Heart left ventricle (tissue), 13 donors: Measurements from ENCODE around the gene FAN1.

Experiments used
- POLR2A ChIP-seq, 2 donors: fragments of 450-650 bp; IDR thresholded peaks; one replicate each; pipeline ENCODE4 v1.6.1; 2017; ENCODE audit warnings: antibody characterized with exemption in 2 of 2, mild to moderate bottlenecking in 2 of 2, moderate library complexity in 2 of 2
- TF ChIP-seq, protein P1 (sequence below), 12 donors: fragments of 200-600 bp; sonication (generic) in 4 of 12; IDR thresholded peaks; one replicate each; pipeline versions ENCODE4 v1.5.0 to v1.8.0; 2018 to 2022; ENCODE audit warnings: antibody characterized with exemption in 12 of 12, mild to moderate bottlenecking in 5 of 12
- donor health status: ischemic (EF 13 %, LVEDD 7.1; RV severe dilation, severe dysfunction).
- donor health status: DM: no; HTN: yes; CAD: no.
- donor health status: DM: no; HTN: no; CAD: no.
- donor health status: ischemic (EF 25% LVEDD 6.9; RV normal size, moderate dysfunction).
- donor health status: ischemic (EF 25% LVEDD 5.7; RV mildly dilated, moderate dysfunction).
- donor health status: ischemic (EF 35%, LVEDD 5.7; RV mildly dilated, moderate dysfunction).
- donor health status: nonischemic (EF 11% LVEDD 7.7; RV severe dilation, severe dysfunction).
- donor health status: DM: yes; HTN: yes; CAD: no.
- donor health status: PGD.
- donor health status: ischemic (EF 29% LVEDD 5.4; RV normal size, mild dysfunction).
- donor health status: nonischemic (EF 23%, LVEDD 6.1; RV moderate dilation, normal function).

DNA sequence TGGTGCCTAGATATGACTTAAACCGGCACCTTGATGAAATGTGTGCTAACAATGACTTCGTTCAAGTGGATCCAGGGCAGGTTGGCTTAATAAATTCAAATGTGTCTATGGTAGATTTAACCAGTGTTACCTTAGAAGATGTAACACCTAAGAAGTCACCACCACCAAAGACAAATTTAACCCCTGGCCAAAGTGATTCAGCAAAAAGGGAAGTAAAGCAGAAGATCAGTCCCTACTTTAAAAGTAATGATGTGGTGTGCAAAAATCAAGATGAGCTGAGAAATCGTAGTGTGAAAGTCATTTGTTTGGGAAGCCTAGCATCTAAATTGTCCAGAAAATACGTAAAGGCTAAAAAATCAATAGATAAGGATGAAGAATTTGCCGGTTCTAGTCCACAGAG, 1.1 kb downstream of the FAN1 start:
- no peak for TF ChIP-seq POLR2A (IDR thresholded peaks at IDR 0.05)
- TF ChIP-seq, protein P1, sequence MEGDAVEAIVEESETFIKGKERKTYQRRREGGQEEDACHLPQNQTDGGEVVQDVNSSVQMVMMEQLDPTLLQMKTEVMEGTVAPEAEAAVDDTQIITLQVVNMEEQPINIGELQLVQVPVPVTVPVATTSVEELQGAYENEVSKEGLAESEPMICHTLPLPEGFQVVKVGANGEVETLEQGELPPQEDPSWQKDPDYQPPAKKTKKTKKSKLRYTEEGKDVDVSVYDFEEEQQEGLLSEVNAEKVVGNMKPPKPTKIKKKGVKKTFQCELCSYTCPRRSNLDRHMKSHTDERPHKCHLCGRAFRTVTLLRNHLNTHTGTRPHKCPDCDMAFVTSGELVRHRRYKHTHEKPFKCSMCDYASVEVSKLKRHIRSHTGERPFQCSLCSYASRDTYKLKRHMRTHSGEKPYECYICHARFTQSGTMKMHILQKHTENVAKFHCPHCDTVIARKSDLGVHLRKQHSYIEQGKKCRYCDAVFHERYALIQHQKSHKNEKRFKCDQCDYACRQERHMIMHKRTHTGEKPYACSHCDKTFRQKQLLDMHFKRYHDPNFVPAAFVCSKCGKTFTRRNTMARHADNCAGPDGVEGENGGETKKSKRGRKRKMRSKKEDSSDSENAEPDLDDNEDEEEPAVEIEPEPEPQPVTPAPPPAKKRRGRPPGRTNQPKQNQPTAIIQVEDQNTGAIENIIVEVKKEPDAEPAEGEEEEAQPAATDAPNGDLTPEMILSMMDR (IDR thresholded peaks at IDR 0.05) = no peak
